KMS-11 (cell line): ENCODE results near the gene CCT8.

Source experiments
- H2AFZ ChIP-seq: fragments of 200-600 bp; sonication (generic); 2 replicates; pipeline ENCODE4 v1.6.1; 2016; ENCODE audit warnings: antibody characterized with exemption, mixed run types, low read depth
- H3K27ac ChIP-seq: fragments of 200-600 bp; sonication (generic); 2 replicates; pipeline ENCODE4 v1.6.1; 2016; ENCODE audit warnings: mild to moderate bottlenecking, mixed run types
- H3K27me3 ChIP-seq: fragments of 200-600 bp; sonication (generic); 2 replicates; pipeline ENCODE4 v1.6.1; 2017; ENCODE audit warnings: mild to moderate bottlenecking, low read depth, mixed run types, moderate library complexity; ENCODE audit not compliant: insufficient read depth
- H3K36me3 ChIP-seq: fragments of 200-600 bp; sonication (generic); 2 replicates; pipeline ENCODE4 v1.6.1; 2017; ENCODE audit warnings: mild to moderate bottlenecking, mixed run types; ENCODE audit not compliant: insufficient read depth
- H3K4me1 ChIP-seq: fragments of 200-600 bp; sonication (generic); 2 replicates; pipeline ENCODE4 v1.6.1; 2016; ENCODE audit warnings: mild to moderate bottlenecking, low read depth, mixed run types; ENCODE audit not compliant: poor library complexity, severe bottlenecking
- H3K4me2 ChIP-seq: fragments of 200-600 bp; sonication (generic); 2 replicates; pipeline ENCODE4 v1.7.0; 2016; ENCODE audit warnings: mild to moderate bottlenecking, mixed run types
- H3K4me3 ChIP-seq: fragments of 200-600 bp; sonication (generic); IDR thresholded peaks from 2 replicates; pipeline ENCODE4 v1.6.1; 2017; ENCODE audit warnings: low read depth, low read length, mixed read lengths; ENCODE audit not compliant: insufficient read depth
- H3K79me2 ChIP-seq: fragments of 200-600 bp; sonication (generic); 2 replicates; pipeline ENCODE4 v1.6.1; 2016; ENCODE audit warnings: low read depth, mixed run types; ENCODE audit not compliant: insufficient read depth
- H3K9ac ChIP-seq: fragments of 200-600 bp; sonication (generic); 2 replicates; pipeline ENCODE4 v1.6.1; 2016; ENCODE audit warnings: mild to moderate bottlenecking, mixed run types
- H4K20me1 ChIP-seq: fragments of 200-600 bp; sonication (generic); 2 replicates; pipeline ENCODE4 v1.6.1; 2016; ENCODE audit warnings: mild to moderate bottlenecking, mixed run types; ENCODE audit not compliant: insufficient read depth
- CTCF ChIP-seq: fragments of 200-600 bp; sonication (generic); conservative IDR thresholded peaks from 2 replicates; pipeline ENCODE4 v1.6.1; 2017; ENCODE audit warnings: low read depth, mild to moderate bottlenecking, antibody characterized with exemption, low read length, moderate library complexity, mixed read lengths

The CCT8 gene

GRCh38 chr21:29053656-29054055 is 19.8 kb downstream of the CCT8 start:
- H3K27me3 ChIP-seq = no peaks in the 10 kb centered on the region
- no peak overlapping the region for H3K4me2 ChIP-seq
- H3K4me3 ChIP-seq = no peak overlapping the region
- no peak overlapping the region for H3K9ac ChIP-seq
- H3K27ac ChIP-seq = no peak overlapping the region
- H3K79me2 ChIP-seq = no peaks in the 10 kb centered on the region
- peaks cover 12% of the 10 kb centered on the region; the same call in 1 of the 2 replicates for H3K36me3 ChIP-seq
- peaks cover 3% of the 10 kb centered on the region; the same call in 1 of the 2 replicates for H4K20me1 ChIP-seq
- no peak for TF ChIP-seq CTCF
- no peak overlapping the region for H2AFZ ChIP-seq
- H3K4me1 ChIP-seq = no peaks in the 10 kb centered on the region

GRCh38 chr21:29053011-29053553 is 20.4 kb downstream of the CCT8 start:
- H4K20me1 ChIP-seq = peaks cover 3% of the 10 kb centered on the region; the same call in 1 of the 2 replicates
- no peaks in the 10 kb centered on the region for H3K4me1 ChIP-seq
- H3K27ac ChIP-seq = no peak overlapping the region
- no peaks in the 10 kb centered on the region for H3K79me2 ChIP-seq
- no peak overlapping the region for H3K4me3 ChIP-seq
- H3K4me2 ChIP-seq = no peak overlapping the region
- no peak for TF ChIP-seq CTCF
- no peaks in the 10 kb centered on the region for H3K27me3 ChIP-seq
- H3K36me3 ChIP-seq = peaks cover 12% of the 10 kb centered on the region; the same call in 1 of the 2 replicates
- no peak overlapping the region for H3K9ac ChIP-seq
- no peak overlapping the region for H2AFZ ChIP-seq

GRCh38 chr21:29052224-29052623 is 21.2 kb downstream of the CCT8 start:
- no peak overlapping the region for H3K9ac ChIP-seq
- H3K4me2 ChIP-seq = no peak overlapping the region
- TF ChIP-seq CTCF = no peak
- peaks cover 3% of the 10 kb centered on the region; the same call in 1 of the 2 replicates for H4K20me1 ChIP-seq
- H3K79me2 ChIP-seq = no peaks in the 10 kb centered on the region
- H3K4me1 ChIP-seq = no peaks in the 10 kb centered on the region
- H2AFZ ChIP-seq = no peak overlapping the region
- H3K27me3 ChIP-seq = no peaks in the 10 kb centered on the region
- no peak overlapping the region for H3K4me3 ChIP-seq
- H3K27ac ChIP-seq = no peak overlapping the region
- H3K36me3 ChIP-seq = peaks cover 9% of the 10 kb centered on the region; the same call in 1 of the 2 replicates

- no peak overlapping the region for H3K27ac ChIP-seq
- no peaks in the 10 kb centered on the region for H3K27me3 ChIP-seq
- no peak overlapping the region for H3K4me2 ChIP-seq
- peaks cover 4% of the 10 kb centered on the region; the same call in 1 of the 2 replicates for H3K36me3 ChIP-seq
- H3K79me2 ChIP-seq = no peaks in the 10 kb centered on the region
- no peaks in the 10 kb centered on the region for H3K4me1 ChIP-seq
- H3K9ac ChIP-seq = no peak overlapping the region
- no peaks in the 10 kb centered on the region; the same call in 1 of the 2 replicates for H4K20me1 ChIP-seq
- TF ChIP-seq CTCF = no peak
- H3K4me3 ChIP-seq = no peak overlapping the region
- no peak overlapping the region for H2AFZ ChIP-seq
Observed at GRCh38 chr21:29034678-29035077, 38.8 kb downstream of the CCT8 start.
